RPMI8226 (cell line): ENCODE data around the gene DPYSL4.

Source experiments
- DNase-seq: peaks from one replicate; pipeline ENCODE4 v3.0.0-alpha.2; 2015

Gene DPYSL4

DNA sequence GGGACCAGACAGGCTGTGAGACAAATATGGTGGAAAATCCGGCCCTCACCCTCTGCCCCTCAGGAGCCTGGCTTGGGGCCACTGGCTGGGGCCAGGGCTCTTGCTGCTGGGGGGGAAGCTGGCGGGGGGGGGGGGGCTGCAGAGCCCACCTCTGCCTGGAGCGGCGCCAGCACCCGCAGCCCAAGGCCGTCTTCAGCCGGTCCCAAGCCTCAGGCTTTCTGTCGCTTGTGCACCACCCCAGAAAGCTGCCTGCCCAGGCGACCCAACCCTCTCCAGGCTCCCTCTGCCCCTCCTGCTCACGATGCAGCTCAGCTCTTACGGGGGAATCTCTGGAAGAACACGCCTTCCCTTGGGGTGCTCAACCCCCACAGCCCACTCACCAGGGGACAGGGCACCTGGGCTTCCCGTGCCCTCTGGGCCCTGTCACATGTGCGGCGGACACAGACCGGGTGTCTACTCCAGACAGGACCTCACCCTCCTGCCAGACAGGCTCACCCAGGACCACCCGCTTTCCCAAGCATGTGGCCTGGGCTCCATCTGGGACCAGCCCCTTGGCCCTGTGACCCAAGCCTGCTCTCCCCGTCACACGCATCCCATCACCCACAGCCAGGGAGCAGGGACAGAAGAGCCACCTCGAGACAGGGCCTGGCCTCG, 43.9 kb downstream of the DPYSL4 start:
- DNase-seq, result no peak

DNA sequence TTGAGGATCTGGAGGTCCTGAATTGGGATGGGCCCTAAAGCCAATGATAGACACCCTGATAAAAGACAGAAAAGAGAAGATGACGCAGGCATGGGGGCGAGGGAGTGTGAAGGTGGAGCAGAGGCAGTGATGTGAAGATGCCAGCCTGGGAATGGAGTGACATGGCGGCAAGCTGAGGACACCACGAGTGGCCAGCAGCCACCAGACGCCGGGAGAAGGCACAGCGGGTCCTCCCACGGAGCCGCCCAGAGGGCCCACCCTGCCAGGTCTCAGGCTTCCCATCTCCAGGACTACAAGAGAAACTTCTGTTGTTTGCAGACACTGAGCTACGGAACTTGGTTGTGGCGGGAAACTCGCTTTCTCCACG, 44.9 kb downstream of the DPYSL4 start:
- DNase-seq, result no peak

DNA sequence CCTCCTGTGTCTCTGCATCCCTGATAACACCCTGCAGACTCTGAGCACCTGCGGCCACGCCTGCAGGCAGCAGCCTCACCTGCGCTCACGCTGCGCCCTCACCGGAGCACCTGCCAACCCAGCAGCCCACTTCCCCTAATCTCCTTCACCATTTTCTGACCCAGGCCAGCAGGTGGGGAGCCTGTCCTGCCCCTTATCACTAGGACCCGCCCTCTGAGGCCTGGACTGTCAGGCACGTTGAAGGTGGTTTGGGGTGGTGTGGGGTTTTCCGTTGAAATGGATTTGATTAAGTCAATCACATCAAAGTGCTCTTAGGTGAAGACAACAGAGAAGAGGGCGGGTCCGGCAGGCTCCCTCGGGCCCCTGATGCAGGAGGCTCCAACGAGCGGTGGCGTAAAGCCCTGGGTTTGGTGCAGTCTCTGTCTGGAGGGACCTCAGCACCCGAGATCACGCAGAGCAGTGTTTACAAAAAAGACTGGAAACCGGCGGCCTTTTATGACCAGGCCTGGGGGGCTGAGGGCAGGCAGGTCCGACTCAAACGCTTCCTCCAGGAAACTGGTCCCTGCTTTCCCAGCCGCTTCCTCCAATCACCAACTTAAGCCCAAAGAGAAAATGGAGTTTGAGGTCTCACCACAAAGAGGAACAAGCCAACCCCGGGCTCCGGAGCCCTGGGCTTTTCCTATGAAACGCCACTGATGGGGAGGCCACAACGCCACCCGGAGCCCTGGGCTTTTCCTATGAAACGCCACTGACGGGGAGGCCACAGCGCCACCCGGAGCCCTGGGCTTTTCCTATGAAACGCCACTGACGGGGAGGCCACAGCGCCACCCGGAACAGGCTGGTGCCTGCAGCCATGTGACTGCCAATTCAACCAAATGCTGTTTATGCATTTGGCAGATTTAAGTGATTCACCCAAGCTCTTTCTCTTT, 45.5 kb downstream of the DPYSL4 start:
- DNase-seq, result peak; percentile 11

DNA sequence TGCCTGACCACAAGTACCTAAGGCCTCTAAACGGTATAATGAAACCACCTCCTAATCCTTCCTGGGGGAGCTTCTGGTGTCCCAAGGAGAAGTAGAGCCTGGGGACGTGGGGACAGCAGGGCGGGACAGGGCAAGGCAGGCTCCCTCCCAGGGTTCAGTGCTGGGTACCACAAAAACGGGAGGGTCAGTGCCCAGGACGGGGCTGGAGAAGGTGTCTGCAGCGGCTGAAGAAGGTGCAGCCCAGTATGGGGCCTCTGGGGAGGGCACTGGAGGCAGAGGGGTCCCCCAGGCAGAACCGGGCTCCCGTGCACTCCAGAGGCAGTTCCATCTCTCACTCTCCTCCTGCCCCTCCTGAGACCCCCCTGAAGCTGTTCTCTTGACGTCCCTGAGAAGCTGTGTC, 46.2 kb downstream of the DPYSL4 start:
- no peak for DNase-seq

DNA sequence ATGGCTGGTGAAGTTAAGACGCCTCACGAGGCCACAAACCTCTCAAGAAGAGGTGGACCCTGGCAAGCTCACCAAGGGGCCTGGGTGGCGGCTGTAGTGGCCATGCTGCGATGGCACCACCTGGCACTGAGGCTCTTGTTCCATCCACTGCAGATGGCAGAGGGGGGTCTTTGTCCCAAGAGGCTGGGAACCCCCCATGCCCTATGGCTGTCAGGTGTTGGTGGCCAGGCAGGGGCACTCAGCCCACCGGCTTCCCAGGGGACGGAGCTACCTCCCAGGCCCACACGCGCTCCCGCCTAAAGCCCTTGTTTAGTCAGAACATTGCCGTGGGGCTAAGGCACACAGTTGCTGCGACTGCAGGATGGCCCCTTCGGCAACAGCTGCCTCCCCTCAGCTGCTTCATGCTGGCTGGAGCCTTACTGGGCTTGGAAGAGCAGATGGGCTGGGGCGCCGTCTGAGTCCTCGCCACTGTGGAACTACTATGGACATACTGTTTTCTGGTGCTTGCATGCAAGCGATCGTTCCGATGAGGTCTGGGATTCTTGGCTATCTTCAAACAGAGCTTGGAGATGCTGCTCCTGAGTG, 46.8 kb downstream of the DPYSL4 start:
- DNase-seq, result no peak

DNA sequence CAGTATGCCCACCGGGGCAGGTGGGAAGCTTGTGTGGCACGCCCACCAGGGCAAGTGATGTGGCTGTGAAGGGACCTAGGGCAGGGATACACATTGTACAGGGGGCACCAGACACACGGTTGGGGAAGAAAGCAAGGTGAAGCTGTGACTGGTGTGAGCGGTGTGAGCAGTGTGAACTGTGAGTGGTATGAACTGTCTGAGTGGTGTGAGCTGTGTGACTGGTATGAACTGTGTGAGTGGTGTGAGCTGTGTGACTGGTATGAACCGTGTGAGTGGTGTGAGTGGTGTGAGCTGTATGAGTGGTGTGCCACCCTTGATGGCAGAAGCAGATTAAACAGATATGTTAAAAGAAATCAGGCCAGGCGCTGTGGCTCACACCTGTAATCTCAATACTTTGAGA, 48.1 kb downstream of the DPYSL4 start:
- no peak for DNase-seq

DNA sequence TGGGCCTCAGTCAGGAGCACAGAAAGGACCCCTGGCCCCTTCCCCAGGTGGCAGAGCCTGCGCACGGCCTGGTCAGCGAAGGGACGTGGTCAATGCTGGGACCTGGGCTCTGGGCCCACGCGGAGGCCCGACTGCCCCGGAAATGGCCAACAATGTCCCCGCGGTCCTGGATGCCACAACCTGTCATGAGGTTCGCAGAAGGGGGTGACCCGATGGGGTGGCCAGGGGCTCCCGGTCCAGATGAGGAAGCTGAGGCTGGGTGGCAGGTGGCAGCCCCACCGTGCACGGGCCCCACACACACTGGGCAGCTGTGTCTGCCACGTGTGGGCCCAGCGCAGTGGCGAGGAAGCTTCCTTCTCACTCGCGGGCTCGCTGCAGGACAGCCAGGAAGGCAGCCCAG, 49.4 kb downstream of the DPYSL4 start:
- DNase-seq, result no peak

DNA sequence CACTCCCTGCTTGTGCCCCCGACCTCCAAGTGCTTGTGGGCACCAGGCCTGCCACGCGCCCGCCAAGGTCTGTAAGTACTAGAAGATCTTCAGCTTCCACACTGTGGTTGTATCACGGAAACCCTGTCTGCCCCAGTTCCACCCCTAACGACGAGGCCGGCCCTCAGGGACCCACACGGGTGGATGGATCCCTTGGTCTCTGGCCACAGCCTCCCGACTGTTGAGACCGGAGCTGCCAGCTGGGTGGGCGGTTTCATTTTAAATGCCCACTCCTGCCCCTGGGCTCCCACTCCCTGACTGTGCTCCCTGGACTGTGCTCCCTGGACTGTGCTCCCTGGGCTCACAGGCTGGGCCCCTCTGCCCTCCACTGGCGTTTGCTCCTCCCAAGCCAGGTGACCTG, 50.1 kb downstream of the DPYSL4 start:
- no peak for DNase-seq

DNA sequence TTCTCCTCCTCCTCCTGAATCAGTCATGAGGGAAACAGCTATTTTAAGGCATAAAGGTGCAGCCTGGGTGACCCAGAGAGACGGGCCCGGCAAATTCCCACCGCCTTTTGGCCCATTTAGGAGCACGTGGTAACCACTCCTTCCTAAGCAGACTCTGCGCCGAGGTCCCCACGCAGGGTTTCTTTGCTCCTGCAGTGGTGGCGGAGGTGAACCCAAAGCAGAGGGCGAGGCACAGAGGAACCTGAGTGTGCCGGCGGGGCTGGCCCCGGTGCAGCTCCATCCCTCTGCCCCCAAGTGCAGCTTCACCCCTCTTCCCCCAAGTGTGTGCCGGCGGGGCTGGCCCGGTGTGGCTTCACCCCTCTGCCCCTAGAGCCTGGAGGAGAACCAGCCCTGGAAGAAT, 50.6 kb downstream of the DPYSL4 start:
- no peak for DNase-seq

DNA sequence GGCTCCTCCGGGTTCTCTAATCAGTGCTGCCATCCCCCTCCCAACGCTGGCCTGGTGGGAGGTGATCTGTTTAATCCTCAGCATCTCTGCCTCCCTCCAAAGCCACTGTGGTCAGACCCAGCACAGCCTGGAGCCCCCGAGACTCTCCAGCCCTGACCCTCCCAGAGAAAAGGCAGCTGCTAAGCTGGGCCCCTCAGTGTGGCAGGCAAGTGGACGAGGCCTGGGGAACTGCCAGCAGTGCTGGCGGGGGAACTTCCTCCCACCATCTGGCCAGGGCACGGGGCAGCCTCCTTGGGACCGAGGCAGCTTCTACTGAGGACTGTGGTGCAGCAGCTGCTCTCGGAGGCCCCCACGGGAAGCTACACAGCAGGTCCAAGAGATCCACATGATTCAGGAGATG, 51.1 kb downstream of the DPYSL4 start:
- no peak for DNase-seq

DNA sequence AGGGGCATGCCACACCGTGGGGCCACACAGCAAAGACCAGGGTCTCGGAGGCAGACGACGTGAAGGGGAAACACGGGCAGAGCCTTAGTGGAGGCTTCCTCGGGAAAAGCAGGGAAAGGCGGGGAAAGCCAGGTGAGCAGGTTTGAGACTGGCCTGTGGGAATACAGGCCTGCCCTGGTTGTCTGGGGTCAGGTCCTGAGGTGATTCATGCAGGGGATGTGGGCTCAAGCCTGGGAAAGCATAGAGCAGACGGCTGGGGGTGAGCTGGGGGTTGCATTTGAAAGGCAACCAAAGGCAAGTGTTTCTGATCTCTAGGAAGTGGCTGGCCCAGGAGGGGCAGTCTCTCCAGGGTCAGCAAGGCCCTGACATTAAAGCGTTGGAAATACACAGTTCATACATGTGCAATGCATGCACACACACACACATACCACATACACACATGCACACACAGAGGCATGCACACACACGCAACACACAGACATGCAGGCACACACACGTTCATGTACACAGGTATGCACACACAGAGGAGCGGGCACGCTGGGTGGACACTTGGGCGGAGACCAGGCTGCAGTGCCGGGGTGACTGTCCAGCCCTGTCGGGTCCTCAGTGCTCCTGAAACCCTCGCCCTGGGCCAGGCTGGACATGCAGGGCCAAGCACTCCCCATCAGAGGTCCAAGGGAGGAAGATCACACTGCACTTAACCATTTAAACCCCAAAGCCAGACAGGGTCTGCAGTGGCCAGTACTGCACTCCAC, 51.8 kb downstream of the DPYSL4 start:
- DNase-seq, result no peak

DNA sequence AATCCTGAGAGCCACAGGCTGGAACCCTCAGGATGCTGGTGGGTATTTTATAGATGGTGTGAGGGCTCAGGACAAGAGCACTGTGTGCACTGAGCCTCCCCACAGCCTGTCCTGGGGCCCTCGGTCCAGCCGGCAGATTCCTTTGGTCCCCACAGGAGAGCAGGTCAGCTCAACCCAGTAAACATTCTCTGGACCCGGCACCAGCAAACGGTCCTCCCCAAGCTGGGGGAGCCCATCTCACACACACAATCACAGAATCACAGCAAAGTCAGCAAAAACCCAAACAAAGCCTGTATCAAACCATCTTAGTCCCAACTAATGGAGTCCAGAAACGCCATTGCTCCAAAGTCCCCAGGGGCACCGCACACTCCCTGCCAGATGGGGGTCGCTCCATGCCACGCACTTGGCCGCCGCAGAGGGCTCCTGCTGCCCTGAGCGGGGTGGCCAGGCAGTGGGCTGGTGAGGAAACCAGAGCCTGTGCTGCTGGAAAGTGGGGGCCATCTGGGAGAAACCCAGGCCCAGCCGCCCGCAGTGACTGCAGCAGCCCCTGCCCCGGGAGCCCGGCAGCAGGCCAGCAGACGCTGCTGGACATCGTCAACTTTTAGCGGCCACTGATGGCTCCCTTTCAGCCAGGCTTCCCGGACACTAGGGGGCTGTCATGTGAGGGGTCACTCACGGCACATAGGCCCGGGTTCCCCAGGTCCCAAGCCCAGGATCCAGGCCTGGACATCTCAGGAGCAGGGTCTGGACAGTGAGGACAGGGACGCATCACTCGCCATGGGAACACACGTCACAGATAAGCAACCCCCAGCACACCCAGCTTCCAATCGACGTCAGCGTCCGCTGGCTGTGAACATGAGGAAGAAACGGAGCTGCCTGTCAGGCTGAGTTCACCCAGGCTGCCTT, 52.6 kb downstream of the DPYSL4 start:
- no peak for DNase-seq

DNA sequence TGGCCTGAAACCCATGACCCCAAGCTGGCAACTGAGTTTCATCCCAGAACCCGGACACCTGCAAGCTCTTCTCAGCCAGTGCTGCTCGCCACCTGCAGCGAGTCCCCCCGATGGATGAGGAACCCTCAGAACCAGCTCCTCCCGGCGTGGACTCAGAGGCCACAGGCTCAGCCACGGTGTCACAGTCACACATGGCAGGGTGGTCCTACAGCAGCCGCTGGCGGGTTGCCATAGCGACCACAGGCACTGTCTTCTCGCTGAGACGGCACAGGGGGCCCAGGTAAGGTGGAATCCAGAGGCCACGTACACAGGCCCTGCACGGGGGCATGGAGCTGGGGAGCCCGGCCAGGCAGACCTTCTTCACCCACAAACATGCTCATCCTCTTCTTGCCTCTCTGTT, 53.4 kb downstream of the DPYSL4 start:
- DNase-seq, result no peak

DNA sequence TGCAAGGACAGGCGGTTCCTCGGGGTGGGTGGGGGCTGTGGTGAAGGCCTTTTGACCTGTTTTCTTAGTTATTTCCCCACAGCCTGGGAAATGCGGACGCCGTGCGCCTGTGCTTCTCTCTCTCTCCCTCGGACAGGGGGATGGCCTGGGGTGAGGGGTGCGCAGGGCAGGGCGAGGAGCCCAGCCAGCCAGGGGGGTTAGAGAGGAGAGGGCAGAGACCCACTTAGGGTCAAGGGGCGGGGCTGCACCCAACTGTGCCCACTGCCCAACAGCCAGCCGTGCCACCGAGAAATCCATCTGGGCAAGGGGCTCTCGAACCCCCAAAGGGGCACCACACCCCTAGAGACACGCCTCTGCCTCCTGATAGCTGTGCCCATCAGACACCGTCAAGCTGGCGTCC, 53.8 kb downstream of the DPYSL4 start:
- DNase-seq, result no peak

DNA sequence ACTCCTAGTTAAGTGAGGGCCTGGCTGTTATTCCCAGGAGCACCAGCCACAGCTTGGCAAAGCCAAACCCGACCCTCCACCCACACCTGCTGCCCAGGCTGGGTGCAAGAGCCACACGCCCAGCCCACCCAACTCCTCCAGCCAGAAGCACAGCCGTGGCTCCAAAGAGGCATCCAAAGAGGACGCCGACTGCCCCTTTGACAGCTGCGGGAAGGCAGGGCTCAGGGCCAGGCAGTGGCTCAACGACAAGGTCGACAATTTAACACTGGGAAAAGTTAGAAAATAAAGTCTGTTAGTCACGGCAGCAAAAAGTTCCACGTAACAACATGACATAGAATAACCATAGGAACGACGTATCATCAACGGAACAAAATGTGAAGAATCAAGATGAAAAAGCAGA, 54.3 kb downstream of the DPYSL4 start:
- DNase-seq, result no peak

DNA sequence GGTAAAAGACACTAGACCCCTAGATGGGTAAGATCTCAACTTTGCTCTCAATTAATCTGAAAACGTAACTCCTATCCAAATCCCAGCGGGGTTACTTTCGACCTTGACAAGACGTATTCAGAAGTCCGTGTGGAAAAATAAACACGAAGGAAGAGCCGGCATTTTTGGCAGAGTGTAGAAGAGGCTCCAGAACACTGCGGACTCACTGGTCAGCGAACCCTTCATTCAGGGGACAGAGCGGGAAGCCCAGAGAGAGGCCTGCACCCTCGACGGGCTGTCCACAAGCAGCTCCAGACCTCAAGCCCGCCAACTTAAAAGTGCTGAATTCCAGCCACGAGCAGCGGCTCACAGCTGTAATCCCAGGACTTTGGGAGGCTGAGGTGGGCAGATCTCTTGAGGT, 54.7 kb downstream of the DPYSL4 start:
- no peak for DNase-seq

DNA sequence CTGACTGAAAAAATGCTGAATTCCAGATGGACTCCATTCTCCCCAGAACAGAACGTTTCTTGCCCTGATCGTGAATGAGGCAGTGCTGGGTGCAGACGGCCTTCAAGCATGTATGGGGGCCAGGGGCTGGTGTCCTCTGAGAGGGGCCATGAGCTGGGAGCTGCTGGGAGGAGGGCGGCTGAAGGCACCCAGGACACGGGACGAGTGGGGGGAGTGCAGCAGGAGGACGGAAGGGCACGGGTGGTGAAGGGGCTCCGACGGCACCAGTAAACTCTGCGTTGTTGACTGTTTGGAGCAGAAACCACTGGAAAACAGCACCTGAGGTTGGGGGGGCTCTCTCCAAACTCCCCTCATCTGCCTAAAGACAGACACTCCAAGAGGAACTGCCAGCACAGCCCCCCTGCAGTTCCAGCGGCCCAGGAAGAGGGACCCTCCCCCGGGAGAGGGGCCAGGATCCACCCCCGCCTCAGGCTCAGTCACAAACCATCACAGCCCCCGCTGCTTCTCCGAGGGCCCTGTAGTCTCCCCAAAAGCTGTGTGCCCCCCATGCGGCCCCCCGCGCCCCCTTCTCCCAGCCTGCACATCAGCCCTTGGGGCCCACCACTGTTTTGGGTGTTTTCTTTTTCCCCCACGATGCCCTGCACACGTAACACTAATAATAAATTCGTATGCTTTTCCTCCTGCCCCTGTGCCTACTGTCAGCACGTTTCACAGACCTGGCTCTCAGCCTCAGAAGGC, 55.5 kb downstream of the DPYSL4 start:
- DNase-seq, result no peak

DNA sequence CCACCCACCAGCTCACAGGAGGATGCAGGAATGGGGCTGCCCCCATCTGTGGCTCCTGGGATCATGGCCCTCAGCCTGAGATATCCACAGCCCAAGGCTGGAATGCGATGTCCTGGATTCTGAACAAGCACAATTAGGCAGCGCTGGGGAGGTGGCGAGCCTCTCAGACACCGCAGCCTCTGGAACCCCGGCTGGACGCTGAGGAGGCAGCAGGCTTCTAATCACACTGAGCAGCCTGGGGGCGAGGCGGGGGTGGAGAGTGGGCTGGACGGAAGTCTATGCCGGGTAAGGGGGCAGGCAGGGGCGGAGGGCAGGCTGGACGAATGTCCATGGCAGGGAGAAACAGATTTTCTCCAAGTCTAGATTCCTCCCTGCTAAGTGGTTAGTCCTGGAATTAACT, 56.4 kb downstream of the DPYSL4 start:
- no peak for DNase-seq

DNA sequence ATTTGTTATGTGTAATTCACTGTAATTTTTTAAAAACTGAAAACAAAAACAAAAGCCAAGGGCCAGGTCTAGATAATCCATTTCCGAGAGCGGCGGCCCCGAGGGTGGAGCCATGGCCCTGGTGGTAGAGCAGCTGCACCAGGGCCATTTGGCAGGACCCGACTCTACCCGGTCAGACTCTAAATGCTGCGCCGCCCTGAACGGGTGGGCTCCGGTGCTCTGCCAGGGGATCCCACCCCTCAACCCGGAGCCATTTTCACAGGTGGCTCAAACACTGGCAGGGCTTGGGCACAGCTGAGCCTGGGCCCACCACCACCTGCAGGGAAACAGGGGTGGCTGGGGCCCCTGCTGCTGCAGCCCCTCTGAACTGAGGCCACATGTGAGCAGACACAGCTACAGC, 56.9 kb downstream of the DPYSL4 start:
- DNase-seq, result no peak

DNA sequence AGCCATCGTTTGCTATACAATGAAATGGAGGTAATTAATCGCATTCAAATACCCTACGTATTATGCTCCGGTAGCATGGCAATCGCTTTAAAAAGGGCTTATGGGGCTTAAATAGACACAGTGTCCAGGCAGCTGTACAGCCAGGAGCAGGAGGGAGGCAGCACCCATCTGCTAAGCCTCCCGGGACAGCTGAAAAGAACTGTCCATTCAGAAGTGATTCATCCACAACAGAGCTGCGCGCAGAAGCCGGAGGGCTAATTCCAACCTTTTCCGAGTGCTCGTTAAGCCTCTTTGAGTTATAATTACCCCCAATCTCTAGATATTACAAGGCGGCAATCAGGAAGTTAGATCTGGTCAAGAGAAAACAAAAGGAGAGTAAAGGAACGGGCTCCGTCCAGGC, 58.3 kb downstream of the DPYSL4 start:
- DNase-seq, result no peak

DNA sequence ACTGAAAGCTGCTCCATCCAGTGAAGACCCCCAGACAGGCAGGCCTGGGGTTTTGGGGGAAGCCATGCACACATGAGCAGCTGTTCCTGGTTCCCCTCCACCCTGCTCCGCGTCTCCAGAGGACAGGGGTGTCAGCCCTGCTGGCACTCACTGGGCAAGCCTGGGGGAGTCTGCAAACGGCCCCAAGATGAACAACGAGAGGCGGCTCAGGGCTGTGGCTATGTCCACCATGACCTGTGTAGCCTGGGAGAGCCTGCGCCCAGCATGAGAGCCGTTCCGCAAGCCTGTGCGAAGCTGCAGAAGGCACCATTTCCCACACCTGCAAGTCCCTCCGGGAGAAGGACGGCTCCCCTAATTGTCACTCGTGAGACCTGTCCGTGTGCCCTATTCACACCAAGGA, 59.5 kb downstream of the DPYSL4 start:
- no peak for DNase-seq

DNA sequence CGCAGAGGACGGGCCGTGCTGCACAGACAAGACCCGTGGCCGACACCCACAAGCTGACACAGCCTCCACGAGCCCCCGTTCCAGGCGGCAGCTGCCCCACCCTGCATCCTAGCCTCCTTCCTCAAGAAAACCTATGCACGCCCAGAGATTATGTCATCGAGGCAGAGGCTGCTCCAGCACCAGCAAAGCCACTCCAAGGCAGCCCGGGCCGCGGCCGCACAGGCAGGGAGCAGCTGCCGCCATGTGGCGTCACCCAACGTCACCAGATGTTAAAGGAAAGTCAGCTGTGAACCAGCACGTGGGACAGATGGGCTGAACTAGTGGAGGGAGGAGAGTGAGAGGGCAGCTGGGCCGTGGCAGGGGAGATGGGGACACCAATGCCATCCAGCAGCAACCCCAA, 61.2 kb downstream of the DPYSL4 start:
- DNase-seq, result no peak
